PC-9 (cell line): ENCODE data around the gene ZMYND15. TPM values are rescaled to one million over a fixed set of nuclear protein-coding genes. Genes with fewer than 3 reads are reported as not detected.
A peak's percentile ranks its signal among the peaks of the same experiment; 100 is the strongest.

Source experiments
- BruUV-seq: library from RNA; stranded (reverse); fragments of 400-500 nt; replicated peaks from 2 replicates; lab custom pipeline; 2021; lab: Mats Ljungman, UMichigan
- CTCF ChIA-PET: fragments of 300-600 bp; sonication (Branson Sonifier 250); formaldehyde crosslinking; loops from one replicate; lab custom pipeline; 2022; ENCODE audit warnings: antibody characterized with exemption; lab: Charles Lee
- POLR2A ChIA-PET: fragments of 300-600 bp; sonication (Branson Sonifier 250); formaldehyde crosslinking; loops from one replicate; lab custom pipeline; 2022; ENCODE audit warnings: antibody characterized with exemption; ENCODE audit not compliant: unreplicated experiment; lab: Charles Lee
- DNase-seq, 2 experiments: peaks; one replicate each; pipeline versions ENCODE4 v3.0.0 to v3.0.0-alpha.2; 2015 to 2022; ENCODE audit warnings: mixed read lengths in 1 of 2
- H2AFZ ChIP-seq: fragments of 200-600 bp; sonication (generic); 2 replicates; pipeline ENCODE4 v1.8.1; 2017; ENCODE audit warnings: antibody characterized with exemption
- H3F3A ChIP-seq: fragments of 200-600 bp; sonication (generic); 2 replicates; pipeline ENCODE4 v1.8.1; 2017; ENCODE audit warnings: antibody characterized with exemption, mild to moderate bottlenecking, low read depth; ENCODE audit not compliant: insufficient read depth
- H3K27ac ChIP-seq: fragments of 200-600 bp; sonication (generic); 2 replicates; pipeline ENCODE4 v1.6.1; 2016; ENCODE audit warnings: mixed run types
- H3K27me3 ChIP-seq: fragments of 200-600 bp; sonication (generic); 2 replicates; pipeline ENCODE4 v1.6.1; 2016; ENCODE audit warnings: low read depth, mixed run types; ENCODE audit not compliant: insufficient read depth
- H3K36me3 ChIP-seq: fragments of 200-600 bp; sonication (generic); 2 replicates; pipeline ENCODE4 v1.6.1; 2016; ENCODE audit warnings: low read depth, mixed run types
- H3K4me1 ChIP-seq: fragments of 200-600 bp; sonication (generic); replicated peaks from 2 replicates; pipeline ENCODE4 v1.6.1; 2016; ENCODE audit warnings: mixed run types; ENCODE audit not compliant: insufficient read depth
- H3K4me2 ChIP-seq: fragments of 200-600 bp; sonication (generic); 2 replicates; pipeline ENCODE4 v1.6.1; 2017; ENCODE audit warnings: mixed run types
- H3K4me3 ChIP-seq: fragments of 200-600 bp; sonication (generic); 2 replicates; pipeline ENCODE4 v1.6.1; 2016; ENCODE audit warnings: mixed run types
- H3K79me2 ChIP-seq: fragments of 200-600 bp; sonication (generic); 2 replicates; pipeline ENCODE4 v1.6.1; 2017; ENCODE audit warnings: low read depth, mixed run types
- H3K9me2 ChIP-seq: fragments of 200-600 bp; sonication (generic); 2 replicates; pipeline ENCODE4 v1.8.1; 2017; ENCODE audit warnings: mild to moderate bottlenecking; ENCODE audit not compliant: insufficient read depth
- H3K9me3 ChIP-seq: fragments of 200-600 bp; sonication (generic); 2 replicates; pipeline ENCODE4 v1.8.1; 2016; ENCODE audit warnings: low read depth; ENCODE audit not compliant: insufficient read depth
- H4K20me1 ChIP-seq: fragments of 200-600 bp; sonication (generic); 2 replicates; pipeline ENCODE4 v1.8.1; 2017; ENCODE audit not compliant: insufficient read depth
- EZH2 ChIP-seq: fragments of 200-600 bp; sonication (generic); IDR thresholded peaks from 2 replicates; pipeline ENCODE4 v1.8.0; 2017; ENCODE audit warnings: antibody characterized with exemption, low read depth
- intact Hi-C: fragments of 100-400 bp; cut with micrococcal nuclease; formaldehyde crosslinking; loops from one replicate; pipeline ENCODE4 v1.10.0; 2022; ENCODE audit not compliant: unreplicated experiment
- total RNA-seq: library from RNA; stranded (reverse); gene quantifications from 2 replicates; pipeline ENCODE4 v1.2.3, GENCODE V29; 2021
- TF ChIP-seq, protein P1 (sequence below): fragments of 200-600 bp; sonication (generic); conservative IDR thresholded peaks from 2 replicates; pipeline ENCODE4 v1.6.1; 2017; ENCODE audit warnings: mixed run types, antibody characterized with exemption, mild to moderate bottlenecking, moderate library complexity

The ZMYND15 gene
- total RNA-seq, 1 experiment from 2014 or later = 2.3 TPM

DNA sequence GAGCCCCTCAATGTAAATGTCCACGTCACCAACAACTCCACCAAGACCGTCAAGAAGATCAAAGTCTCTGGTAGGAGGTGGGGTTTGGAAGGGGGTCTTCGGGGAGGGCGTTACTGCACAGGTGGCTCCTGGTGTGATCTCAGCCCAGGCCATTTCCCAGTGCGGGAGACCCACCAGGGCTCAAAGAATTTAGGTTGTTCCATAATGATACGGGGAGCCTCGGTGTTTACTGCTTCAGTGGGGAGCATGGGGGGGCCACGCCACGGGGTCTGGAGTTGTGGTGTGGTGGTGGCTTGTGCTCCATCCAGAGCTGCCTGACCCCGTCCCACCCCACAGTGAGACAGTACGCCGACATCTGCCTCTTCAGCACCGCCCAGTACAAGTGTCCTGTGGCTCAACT is 21.4 kb upstream of the ZMYND15 start:
- no peak for DNase-seq
- CTCF ChIA-PET = no interaction called here
- Histone ChIP-seq H3K4me3 (no peak overlapping the region), H3K27me3 (no peaks in the 10 kb centered on the region), H3F3A (peaks cover 28% of the 10 kb centered on the region), H3K9me3 (no peaks in the 10 kb centered on the region), H2AFZ (no peak overlapping the region), H3K79me2 (no peaks in the 10 kb centered on the region), H3K36me3 (no peaks in the 10 kb centered on the region), H3K4me1 (peaks cover 24% of the 10 kb centered on the region), H4K20me1 (no peaks in the 10 kb centered on the region), H3K4me2 (no peak overlapping the region), H3K27ac (no peak overlapping the region), H3K9me2 (no peaks in the 10 kb centered on the region)
- BruUV-seq = no TSS peak
- POLR2A ChIA-PET = interaction anchor here (0.5 kb wide), 1 partner anchor 251 kb away, joined by 4 read pairs; no protein-coding TSS in a partner anchor
- intact Hi-C loops = no loop called here
- TF ChIP-seq, protein P1, sequence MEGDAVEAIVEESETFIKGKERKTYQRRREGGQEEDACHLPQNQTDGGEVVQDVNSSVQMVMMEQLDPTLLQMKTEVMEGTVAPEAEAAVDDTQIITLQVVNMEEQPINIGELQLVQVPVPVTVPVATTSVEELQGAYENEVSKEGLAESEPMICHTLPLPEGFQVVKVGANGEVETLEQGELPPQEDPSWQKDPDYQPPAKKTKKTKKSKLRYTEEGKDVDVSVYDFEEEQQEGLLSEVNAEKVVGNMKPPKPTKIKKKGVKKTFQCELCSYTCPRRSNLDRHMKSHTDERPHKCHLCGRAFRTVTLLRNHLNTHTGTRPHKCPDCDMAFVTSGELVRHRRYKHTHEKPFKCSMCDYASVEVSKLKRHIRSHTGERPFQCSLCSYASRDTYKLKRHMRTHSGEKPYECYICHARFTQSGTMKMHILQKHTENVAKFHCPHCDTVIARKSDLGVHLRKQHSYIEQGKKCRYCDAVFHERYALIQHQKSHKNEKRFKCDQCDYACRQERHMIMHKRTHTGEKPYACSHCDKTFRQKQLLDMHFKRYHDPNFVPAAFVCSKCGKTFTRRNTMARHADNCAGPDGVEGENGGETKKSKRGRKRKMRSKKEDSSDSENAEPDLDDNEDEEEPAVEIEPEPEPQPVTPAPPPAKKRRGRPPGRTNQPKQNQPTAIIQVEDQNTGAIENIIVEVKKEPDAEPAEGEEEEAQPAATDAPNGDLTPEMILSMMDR = no peak
- TF ChIP-seq EZH2 = no peak

DNA sequence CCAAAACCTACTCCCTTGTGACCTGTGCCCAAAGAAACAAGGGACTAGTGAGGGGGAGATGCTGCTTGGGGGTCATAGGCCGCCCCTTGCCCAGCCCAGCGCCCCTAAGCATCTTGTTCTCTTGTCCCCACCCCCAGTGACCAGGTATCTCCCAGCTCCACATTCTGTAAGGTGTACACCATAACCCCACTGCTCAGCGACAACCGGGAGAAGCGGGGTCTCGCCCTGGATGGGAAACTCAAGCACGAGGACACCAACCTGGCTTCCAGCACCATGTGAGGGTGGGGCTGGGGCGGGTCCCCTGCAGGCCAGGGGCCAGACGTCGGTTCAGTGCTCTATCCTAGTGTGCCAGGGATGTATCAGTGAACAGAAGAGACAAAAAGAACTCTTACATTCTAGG is 20.5 kb upstream of the ZMYND15 start:
- no peak overlapping the region for H3K4me3 ChIP-seq
- intact Hi-C loops = no loop called here
- POLR2A ChIA-PET = interaction anchor here (0.7 kb wide), 2 partner anchors 71 to 187 kb away, joined by 3 read pairs; no protein-coding TSS in a partner anchor

DNA sequence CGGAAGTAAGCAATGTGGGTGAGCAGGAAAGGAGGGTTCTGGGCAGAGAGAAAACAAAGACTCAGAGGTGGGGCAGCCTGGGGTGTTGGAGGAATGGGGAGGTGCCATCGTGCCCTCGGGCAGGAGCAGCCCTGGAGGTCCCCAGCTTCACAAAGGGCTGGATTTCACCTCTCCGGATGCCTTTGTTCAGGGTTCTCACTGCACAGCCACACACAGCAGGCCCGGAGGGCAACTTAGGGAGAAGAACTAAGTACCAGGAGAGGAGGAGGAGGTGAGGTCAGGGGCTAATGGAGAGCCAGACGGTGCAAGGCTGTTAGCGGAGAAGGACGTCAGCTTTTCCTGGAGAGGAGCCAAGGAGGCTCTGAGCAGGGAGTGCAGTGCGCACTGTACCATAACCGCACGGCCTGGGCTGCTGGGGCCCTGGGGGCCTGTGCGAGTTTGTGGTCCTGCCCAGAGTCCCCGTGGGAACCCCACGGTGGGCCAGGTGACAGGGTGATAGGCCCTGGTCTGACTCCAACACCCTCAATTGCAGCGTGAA is 19.9 kb upstream of the ZMYND15 start:
- no peak overlapping the region for H3K27ac ChIP-seq
- POLR2A ChIA-PET = interaction anchor here (0.7 kb wide), 2 partner anchors 70 to 187 kb away, joined by 3 read pairs; no protein-coding TSS in a partner anchor
- no peak overlapping the region for H3K4me3 ChIP-seq
- no peaks in the 10 kb centered on the region for H4K20me1 ChIP-seq
- intact Hi-C loops = no loop called here
- no peaks in the 10 kb centered on the region for H3K27me3 ChIP-seq
- peak in 1 of 2 experiments; percentile 93 for DNase-seq
- peaks cover 25% of the 10 kb centered on the region for H3F3A ChIP-seq
- no peaks in the 10 kb centered on the region for H3K79me2 ChIP-seq
- BruUV-seq = no TSS peak
- H3K36me3 ChIP-seq = no peaks in the 10 kb centered on the region
- TF ChIP-seq EZH2 = no peak
- TF ChIP-seq, protein P1 = no peak
- peaks cover 24% of the 10 kb centered on the region for H3K4me1 ChIP-seq
- CTCF ChIA-PET = no interaction called here
- no peaks in the 10 kb centered on the region for H3K9me3 ChIP-seq
- no peak overlapping the region for H2AFZ ChIP-seq
- H3K9me2 ChIP-seq = no peaks in the 10 kb centered on the region
- no peak overlapping the region for H3K4me2 ChIP-seq

More for the DNA sequence above, 20.5 kb upstream of the ZMYND15 start:
- TF ChIP-seq, protein P1 = no peak
- TF ChIP-seq EZH2 = no peak
- peaks cover 25% of the 10 kb centered on the region for H3F3A ChIP-seq
- peaks cover 24% of the 10 kb centered on the region for H3K4me1 ChIP-seq
- TSS peak; percentile 70 for BruUV-seq
- no peaks in the 10 kb centered on the region for H3K27me3 ChIP-seq
- no peaks in the 10 kb centered on the region for H3K9me3 ChIP-seq
- H3K27ac ChIP-seq = no peak overlapping the region
- CTCF ChIA-PET = interaction anchor here (0.5 kb wide), 1 partner anchor 520 kb away, joined by 3 read pairs; no protein-coding TSS in a partner anchor
- H3K4me2 ChIP-seq = no peak overlapping the region
- H2AFZ ChIP-seq = no peak overlapping the region
- H3K9me2 ChIP-seq = no peaks in the 10 kb centered on the region
- no peak for DNase-seq
- H3K79me2 ChIP-seq = no peaks in the 10 kb centered on the region
- H4K20me1 ChIP-seq = no peaks in the 10 kb centered on the region
- H3K36me3 ChIP-seq = no peaks in the 10 kb centered on the region
